ENCODE results near the gene DRAP1. TPM values are rescaled to one million over a fixed set of nuclear protein-coding genes. Genes with fewer than 3 reads are reported as not detected.
A peak's percentile ranks its signal among the peaks of the same experiment; 100 is the strongest.

The DRAP1 gene
- total and polyA plus RNA-seq, 9 of the 15 experiments (the other 6 are each of a cell fraction or from before 2014, with no cell fraction given): 9.6 to 200 (median 92.9) TPM

GRCh38 chr11:65884716-65885092 lies 34.5 kb upstream of the DRAP1 start (continued):
- TF ChIP-seq CREB1 (IDR thresholded peaks at IDR 0.05): no peak
- TF ChIP-seq CREB1 (CRISPR knock-in tag; IDR thresholded peaks at IDR 0.05): peak; percentile 55
- TF ChIP-seq STAT6 (CRISPR knock-in tag; IDR thresholded peaks at IDR 0.05): no peak
- TF ChIP-seq ZNF384 (IDR thresholded peaks at IDR 0.05; ENCODE audit: low read depth, low read length): 0 out of 2 replicates have a peak, but pooled peaks have one; percentile 13
- TF ChIP-seq HOXB6 (CRISPR knock-in tag; IDR thresholded peaks at IDR 0.05; ENCODE audit: borderline replicate concordance): no peak
- TF ChIP-seq ETV5 (CRISPR knock-in tag; IDR thresholded peaks at IDR 0.05; ENCODE audit: low read depth): 0 out of 2 replicates have a peak, but pooled peaks have one; percentile 28
- peak; percentile 100 for TF ChIP-seq CTCF (IDR thresholded peaks at IDR 0.05 in 2 of 3, conservative IDR thresholded peaks at IDR 0.05 in 1 of 3; ENCODE audit: insufficient read depth in 2 of 3, low read depth in 1 of 3, low read length in 3 of 3)
- no peak for TF ChIP-seq FUS (optimal IDR thresholded peaks at IDR 0.05; ENCODE audit: low read depth, low read length)
- no peak for TF ChIP-seq TEAD2 (tag; IDR thresholded peaks at IDR 0.05)
- no peak for TF ChIP-seq SPI1 (IDR thresholded peaks at IDR 0.05; ENCODE audit: borderline replicate concordance, low read depth, low read length)
- no peak for TF ChIP-seq HNRNPK (IDR thresholded peaks at IDR 0.05; ENCODE audit: low read depth, low read length, poor library complexity, severe bottlenecking)
- peak; percentile 91 for TF ChIP-seq HNRNPL (IDR thresholded peaks at IDR 0.05; ENCODE audit: low read depth, low read length)
- TF ChIP-seq ZNF668 (CRISPR knock-in tag; IDR thresholded peaks at IDR 0.05): no peak
- no peak for TF ChIP-seq ZNF444 (CRISPR knock-in tag; IDR thresholded peaks at IDR 0.05)
- TF ChIP-seq IRF9 (tag; IDR thresholded peaks at IDR 0.05): no peak
- no peak for TF ChIP-seq ILF3 (IDR thresholded peaks at IDR 0.05; ENCODE audit: borderline replicate concordance)
- TF ChIP-seq SUPT5H (IDR thresholded peaks at IDR 0.05): no peak
- TF ChIP-seq HDAC8 (tag; IDR thresholded peaks at IDR 0.05): no peak
- TF ChIP-seq PHTF2 (CRISPR knock-in tag; IDR thresholded peaks at IDR 0.05): no peak
- TF ChIP-seq FOXP1 (CRISPR knock-in tag; IDR thresholded peaks at IDR 0.05): no peak
- TF ChIP-seq ZFP91 (CRISPR knock-in tag; IDR thresholded peaks at IDR 0.05): no peak
- no peak for TF ChIP-seq ZNF239 (CRISPR knock-in tag; IDR thresholded peaks at IDR 0.05)
- TF ChIP-seq EWSR1 (IDR thresholded peaks at IDR 0.05; ENCODE audit: borderline replicate concordance, low read depth, partially characterized antibody): no peak
